ENCODE results near the gene FAM169A. TPM values are rescaled to one million over a fixed set of nuclear protein-coding genes. Genes with fewer than 3 reads are reported as not detected.
A peak's percentile ranks its signal among the peaks of the same experiment; 100 is the strongest.
"Not testable (repeated sequence)": the region's sequence is repeated elsewhere in the genome, so short reads cannot be mapped to it uniquely, and the experiment has no call there.

FAM169A gene
- total RNA-seq, 2 donors from 2014 or later = 12.0 to 12.8 TPM

DNA sequence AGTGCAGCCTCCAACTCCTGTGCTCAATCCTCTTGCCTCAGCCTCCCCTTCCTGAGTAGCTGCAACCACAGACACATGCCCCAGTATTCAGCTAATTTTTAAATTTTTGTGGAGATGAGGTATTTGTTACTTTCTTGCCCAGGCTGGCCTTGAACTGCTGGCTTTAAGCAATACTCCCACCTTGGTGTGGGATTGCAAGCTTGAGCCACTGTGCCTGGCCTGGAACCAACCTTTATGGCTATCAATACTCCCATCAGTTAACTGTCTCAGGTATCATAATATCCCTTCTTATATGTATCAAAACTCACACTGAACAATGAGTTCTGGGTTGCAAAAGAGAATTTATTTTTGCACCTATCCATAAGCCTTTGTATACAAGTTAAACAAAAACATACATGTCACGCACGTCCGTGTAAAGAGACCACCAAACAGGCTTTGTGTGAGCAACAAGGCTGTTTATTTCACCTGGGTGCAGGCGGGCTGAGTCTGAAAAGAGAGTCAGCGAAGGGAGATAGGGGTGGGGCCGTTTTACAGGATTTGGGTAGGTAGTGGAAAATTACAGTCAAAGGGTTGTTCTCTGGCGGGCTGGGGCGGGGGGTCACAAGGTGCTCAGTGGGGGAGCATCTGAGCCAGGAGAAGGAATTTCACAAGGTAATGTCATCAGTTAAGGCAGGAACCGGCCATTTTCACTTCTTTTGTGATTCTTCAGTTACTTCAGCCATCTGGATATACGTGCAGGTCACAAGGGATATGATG is 16.4 kb upstream of the FAM169A start:
- not testable (repeated sequence) for H3K27ac Mint-ChIP-seq; ATAC-seq (replicated peaks)

DNA sequence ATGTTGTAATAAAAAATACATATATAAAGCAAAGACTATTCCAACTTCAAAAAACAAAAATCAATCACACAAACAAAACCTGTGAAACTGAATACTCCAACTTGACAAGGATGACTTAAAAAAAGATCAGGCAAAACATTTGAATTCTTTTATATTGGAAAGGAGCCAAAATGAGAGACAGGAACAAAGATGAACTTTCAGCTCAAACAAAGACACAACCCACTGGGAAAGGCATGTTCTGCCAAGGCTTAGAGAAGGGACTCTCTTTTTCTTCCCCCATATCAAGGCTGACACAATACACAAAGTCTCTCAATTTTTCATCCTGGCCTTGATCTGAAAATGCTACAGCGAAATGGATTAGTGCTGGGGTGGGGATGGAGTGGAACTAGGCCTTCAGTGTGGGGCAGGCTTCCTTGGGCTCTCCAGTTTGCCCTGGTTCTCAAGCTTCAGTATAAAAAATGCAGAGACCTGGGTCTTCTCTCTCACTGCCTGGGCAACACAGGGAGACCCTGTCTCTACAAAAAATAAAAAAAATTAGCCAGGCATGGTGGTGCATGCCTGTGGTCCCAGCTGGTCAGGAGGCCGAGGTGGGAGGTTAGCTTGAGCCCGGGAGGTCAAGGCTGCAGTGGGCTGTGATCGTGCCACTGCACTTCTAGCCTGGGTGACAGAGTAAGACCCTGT is 11.6 kb upstream of the FAM169A start:
- no peak for ATAC-seq (replicated peaks)
- Mint-ChIP-seq H3K36me3 (ENCODE audit: low read depth) (no peaks in the 10 kb centered on the region), H3K4me3 (no peak overlapping the region), H3K9me3 (no peaks in the 10 kb centered on the region), H3K27ac (no peak overlapping the region), H3K4me1 (no peaks in the 10 kb centered on the region), H3K27me3 (no peaks in the 10 kb centered on the region)

More for the DNA sequence above, 16.4 kb upstream of the FAM169A start:
- not testable (repeated sequence) for H3K9me3 Mint-ChIP-seq; H3K36me3 Mint-ChIP-seq (ENCODE audit: low read depth); H3K4me1 Mint-ChIP-seq; H3K4me3 Mint-ChIP-seq; H3K27me3 Mint-ChIP-seq

GRCh38 chr5:74875994-74876791 is 10.0 kb upstream of the FAM169A start:
- H3K27ac Mint-ChIP-seq = no peak overlapping the region
- H3K27me3 Mint-ChIP-seq = no peaks in the 10 kb centered on the region
- no peak for ATAC-seq (replicated peaks)
- no peak overlapping the region for H3K4me3 Mint-ChIP-seq
- H3K9me3 Mint-ChIP-seq = no peaks in the 10 kb centered on the region
- H3K36me3 Mint-ChIP-seq (ENCODE audit: low read depth) = no peaks in the 10 kb centered on the region
- H3K4me1 Mint-ChIP-seq = no peaks in the 10 kb centered on the region

- Mint-ChIP-seq H3K9me3 (no peaks in the 10 kb centered on the region), H3K27me3 (no peaks in the 10 kb centered on the region), H3K36me3 (ENCODE audit: low read depth) (no peaks in the 10 kb centered on the region), H3K4me1 (no peaks in the 10 kb centered on the region), H3K27ac (no peak overlapping the region), H3K4me3 (no peak overlapping the region)
- ATAC-seq (replicated peaks) = no peak
These were observed 7.5 kb upstream of the FAM169A start for GRCh38 chr5:74873525-74874249.

- ATAC-seq (replicated peaks) = no peak
- Mint-ChIP-seq H3K27me3 (no peaks in the 10 kb centered on the region), H3K9me3 (no peaks in the 10 kb centered on the region), H3K27ac (no peak overlapping the region), H3K4me3 (no peak overlapping the region), H3K36me3 (ENCODE audit: low read depth) (peaks cover under 1% of the 10 kb centered on the region), H3K4me1 (no peaks in the 10 kb centered on the region)
These were observed 4.3 kb upstream of the FAM169A start for GRCh38 chr5:74870299-74871067.

- not testable (repeated sequence) for H3K27ac Mint-ChIP-seq; H3K36me3 Mint-ChIP-seq (ENCODE audit: low read depth); H3K27me3 Mint-ChIP-seq; ATAC-seq (replicated peaks); H3K9me3 Mint-ChIP-seq
- H3K4me1 Mint-ChIP-seq = peaks cover 10% of the 10 kb centered on the region
- peak overlapping the region; percentile 48 for H3K4me3 Mint-ChIP-seq
These were observed 3.2 kb upstream of the FAM169A start for GRCh38 chr5:74869414-74869813.

- peak; percentile 22 for ATAC-seq (replicated peaks)
- Mint-ChIP-seq H3K4me1 (peaks cover 20% of the 10 kb centered on the region), H3K27ac (peak overlapping the region; percentile 73), H3K9me3 (no peaks in the 10 kb centered on the region), H3K27me3 (no peaks in the 10 kb centered on the region), H3K4me3 (peak overlapping the region; percentile 81), H3K36me3 (ENCODE audit: low read depth) (peaks cover 6% of the 10 kb centered on the region)
These were observed 492 bp upstream of the FAM169A start for GRCh38 chr5:74866596-74867162.

GRCh38 chr5:74865256-74865803 is 857 bp downstream of the FAM169A start:
- Mint-ChIP-seq H3K4me1 (peaks cover 29% of the 10 kb centered on the region), H3K36me3 (ENCODE audit: low read depth) (peaks cover 6% of the 10 kb centered on the region)

DNA sequence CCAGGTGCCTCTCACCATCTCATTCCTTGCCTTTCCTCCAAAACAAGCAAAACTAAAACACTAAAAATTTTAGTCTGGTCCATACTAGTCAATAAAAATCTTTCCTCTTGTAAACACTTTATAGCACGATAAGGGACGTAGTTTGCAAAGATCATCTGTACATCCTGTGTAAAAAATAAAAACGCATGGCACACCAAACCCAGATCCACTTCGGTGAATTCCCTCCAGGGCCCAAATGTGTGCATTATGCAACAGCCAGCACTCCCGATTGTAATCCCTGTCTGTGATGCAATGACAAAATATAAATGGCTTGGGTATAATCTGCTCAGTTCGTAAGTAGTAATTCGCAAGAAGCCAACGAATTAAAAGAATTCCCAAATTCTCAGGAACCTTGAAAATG is 1.4 kb downstream of the FAM169A start:
- ATAC-seq (replicated peaks) = no peak
- peaks cover 6% of the 10 kb centered on the region for H3K36me3 Mint-ChIP-seq (ENCODE audit: low read depth)
- H3K27me3 Mint-ChIP-seq = no peaks in the 10 kb centered on the region
- peaks cover 31% of the 10 kb centered on the region for H3K4me1 Mint-ChIP-seq
- no peaks in the 10 kb centered on the region for H3K9me3 Mint-ChIP-seq
- peak overlapping the region; percentile 95 for H3K27ac Mint-ChIP-seq
- peak overlapping the region; percentile 93 for H3K4me3 Mint-ChIP-seq

More at GRCh38 chr5:74865256-74865803, 857 bp downstream of the FAM169A start:
- peak overlapping the region; percentile 93 for H3K4me3 Mint-ChIP-seq
- no peaks in the 10 kb centered on the region for H3K9me3 Mint-ChIP-seq
- H3K27ac Mint-ChIP-seq = peak overlapping the region; percentile 95
- H3K27me3 Mint-ChIP-seq = no peaks in the 10 kb centered on the region
- ATAC-seq (replicated peaks) = no peak

DNA sequence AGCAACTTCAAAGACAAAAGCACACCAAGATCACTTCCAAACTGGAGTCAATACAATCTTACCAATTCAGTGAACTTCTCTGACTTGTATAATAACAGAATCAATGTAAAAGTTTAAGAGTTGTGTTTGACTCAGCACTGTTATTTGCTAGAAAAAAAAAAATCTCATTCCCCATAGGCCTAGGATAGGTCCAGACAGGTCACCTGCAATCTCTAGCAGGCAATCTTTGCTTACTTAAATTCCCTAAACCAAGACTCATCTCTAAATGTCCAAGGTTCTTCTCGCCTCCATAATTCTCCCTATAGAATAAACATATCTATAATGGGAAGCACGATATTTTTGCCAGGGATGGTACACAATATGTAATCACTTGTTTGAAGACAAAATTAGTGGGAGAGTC is 2.5 kb downstream of the FAM169A start:
- Mint-ChIP-seq H3K9me3 (no peaks in the 10 kb centered on the region), H3K27ac (no peak overlapping the region), H3K36me3 (ENCODE audit: low read depth) (peaks cover 6% of the 10 kb centered on the region), H3K4me1 (peaks cover 31% of the 10 kb centered on the region), H3K27me3 (no peaks in the 10 kb centered on the region), H3K4me3 (peak overlapping the region; percentile 15)
- no peak for ATAC-seq (replicated peaks)

- no peak for ATAC-seq (replicated peaks)
- Mint-ChIP-seq H3K36me3 (ENCODE audit: low read depth) (peaks cover 6% of the 10 kb centered on the region), H3K9me3 (no peaks in the 10 kb centered on the region), H3K4me1 (peaks cover 31% of the 10 kb centered on the region), H3K27me3 (no peaks in the 10 kb centered on the region), H3K4me3 (no peak overlapping the region), H3K27ac (no peak overlapping the region)
These were observed 4.0 kb downstream of the FAM169A start for GRCh38 chr5:74862221-74862620.

GRCh38 chr5:74856975-74857374 is 9.2 kb downstream of the FAM169A start:
- not testable (repeated sequence) for H3K9me3 Mint-ChIP-seq; ATAC-seq (replicated peaks); H3K36me3 Mint-ChIP-seq (ENCODE audit: low read depth); H3K27me3 Mint-ChIP-seq; H3K27ac Mint-ChIP-seq; H3K4me3 Mint-ChIP-seq
- H3K4me1 Mint-ChIP-seq = peaks cover 31% of the 10 kb centered on the region

DNA sequence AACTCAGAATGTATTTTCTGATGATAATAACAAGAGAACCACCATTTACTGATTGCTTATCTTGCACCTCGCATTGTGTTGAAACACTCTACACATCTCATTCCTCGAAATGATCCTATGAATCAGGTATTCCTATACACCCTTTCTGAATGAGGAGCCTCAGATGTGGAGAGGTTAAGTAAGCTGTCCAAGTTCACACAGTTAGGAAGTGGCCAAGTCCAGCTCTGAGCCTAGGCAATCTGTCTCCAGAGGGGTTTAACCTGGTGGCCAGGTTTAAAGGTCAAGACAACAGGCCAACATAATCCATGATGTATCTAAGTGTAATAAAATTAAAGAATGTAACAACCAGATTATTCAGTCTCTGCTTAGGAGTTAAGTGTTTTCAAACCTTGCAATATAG is 12.9 kb downstream of the FAM169A start:
- no peaks in the 10 kb centered on the region for H3K36me3 Mint-ChIP-seq (ENCODE audit: low read depth)
- no peak overlapping the region for H3K27ac Mint-ChIP-seq
- H3K4me1 Mint-ChIP-seq = peaks cover 30% of the 10 kb centered on the region
- peaks cover 3% of the 10 kb centered on the region for H3K9me3 Mint-ChIP-seq
- H3K27me3 Mint-ChIP-seq = no peaks in the 10 kb centered on the region
- H3K4me3 Mint-ChIP-seq = no peak overlapping the region
- no peak for ATAC-seq (replicated peaks)
